Suprapubic skin (tissue), 4 donors: ENCODE data around the gene SLC34A1. TPM values are rescaled to one million over a fixed set of nuclear protein-coding genes. Genes with fewer than 3 reads are reported as not detected.
"Not testable (repeated sequence)": the region's sequence is repeated elsewhere in the genome, so short reads cannot be mapped to it uniquely, and the experiment has no call there.

ENCODE experiments used
- DNase-seq, 2 donors: peaks; one replicate each; pipeline ENCODE4 v3.0.0-alpha.2; 2019; ENCODE audit warnings: low spot score in 2 of 2
- H3K27ac ChIP-seq: fragments of 200-600 bp; sonication (generic); one replicate; pipeline ENCODE4 v1.5.1; 2019
- H3K27me3 ChIP-seq: fragments of 200-600 bp; sonication (generic); one replicate; pipeline ENCODE4 v1.5.1; 2019
- H3K36me3 ChIP-seq: fragments of 200-600 bp; sonication (generic); one replicate; pipeline ENCODE4 v1.5.1; 2019
- H3K4me1 ChIP-seq: fragments of 200-600 bp; sonication (generic); one replicate; pipeline ENCODE4 v1.5.1; 2019
- H3K4me3 ChIP-seq: fragments of 200-600 bp; sonication (generic); one replicate; pipeline ENCODE4 v1.5.1; 2019; ENCODE audit warnings: mild to moderate bottlenecking
- H3K9me3 ChIP-seq: fragments of 200-600 bp; sonication (generic); one replicate; pipeline ENCODE4 v1.5.1; 2019
- EP300 ChIP-seq: sonication (generic); formaldehyde crosslinking; IDR thresholded peaks from one replicate; pipeline ENCODE4 v1.6.1; 2017; ENCODE audit warnings: antibody characterized with exemption
- POLR2A ChIP-seq, 2 donors: fragments of 450-650 bp; IDR thresholded peaks; one replicate each; pipeline ENCODE4 v1.6.1; 2017; ENCODE audit warnings: antibody characterized with exemption in 2 of 2, mild to moderate bottlenecking in 2 of 2, moderate library complexity in 2 of 2
- POLR2AphosphoS5 ChIP-seq, 3 donors: sonication (generic); formaldehyde crosslinking; IDR thresholded peaks; one replicate each; pipeline ENCODE4 v1.6.1; 2017; ENCODE audit warnings: antibody characterized with exemption in 3 of 3
- WGBS: methylation state at CpG from one replicate; pipeline ENCODE4 v1.1.5; 2018; 5-methylcytosine and 5-hydroxymethylcytosine counted together
- total RNA-seq, 4 donors: library from RNA; depleted of rRNA; stranded (reverse); fragments of >200 nt; gene quantifications; one replicate each; pipeline ENCODE4 v1.1.0, GENCODE V29; 2016
- TF ChIP-seq, protein P1 (sequence below), 2 donors: fragments of 200-600 bp in 1 of 2; fragments of 450-650 bp in 1 of 2; sonication (generic) in 1 of 2; IDR thresholded peaks; one replicate each; pipeline ENCODE4 v1.5.1; 2016 to 2019; ENCODE audit warnings: antibody characterized with exemption in 2 of 2, mild to moderate bottlenecking in 1 of 2, moderate library complexity in 1 of 2

SLC34A1 gene
- total RNA-seq, 4 donors from 2014 or later = 0.29 TPM; not detected in 3

DNA sequence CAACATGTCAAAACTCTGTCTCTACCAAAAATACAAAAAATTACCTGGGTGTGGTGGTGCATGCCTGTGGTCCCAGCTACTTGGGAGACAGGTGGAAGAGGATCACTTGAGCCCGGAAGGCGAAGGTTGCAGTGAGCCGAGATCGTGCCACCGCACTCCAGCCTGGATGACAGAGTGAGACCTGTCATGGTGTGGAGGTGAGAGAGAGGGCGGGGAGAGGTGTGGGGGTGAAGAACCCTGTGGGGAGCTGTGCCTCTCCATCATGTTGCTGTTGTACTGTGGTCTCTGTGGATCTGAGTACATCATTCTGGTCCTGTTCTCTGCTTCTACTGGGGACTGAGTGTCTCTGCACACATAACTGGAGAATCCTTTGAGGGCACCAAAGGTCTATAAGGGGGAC lies 11.3 kb upstream of the SLC34A1 start:
- Histone ChIP-seq H3K36me3 (no peaks in the 10 kb centered on the region), H3K9me3 (no peaks in the 10 kb centered on the region), H3K4me1 (peaks cover 57% of the 10 kb centered on the region), H3K27me3 (no peaks in the 10 kb centered on the region), H3K4me3 (no peak overlapping the region), H3K27ac (peak overlapping the region; percentile 75)
- WGBS = 60% methylated on average over 6 of the region's 6 CpGs
- DNase-seq = no peak
- TF ChIP-seq POLR2AphosphoS5 (IDR thresholded peaks at IDR 0.05) = no peak
- TF ChIP-seq EP300 = no peak
- no peak for TF ChIP-seq POLR2A (IDR thresholded peaks at IDR 0.05)
- TF ChIP-seq, protein P1, sequence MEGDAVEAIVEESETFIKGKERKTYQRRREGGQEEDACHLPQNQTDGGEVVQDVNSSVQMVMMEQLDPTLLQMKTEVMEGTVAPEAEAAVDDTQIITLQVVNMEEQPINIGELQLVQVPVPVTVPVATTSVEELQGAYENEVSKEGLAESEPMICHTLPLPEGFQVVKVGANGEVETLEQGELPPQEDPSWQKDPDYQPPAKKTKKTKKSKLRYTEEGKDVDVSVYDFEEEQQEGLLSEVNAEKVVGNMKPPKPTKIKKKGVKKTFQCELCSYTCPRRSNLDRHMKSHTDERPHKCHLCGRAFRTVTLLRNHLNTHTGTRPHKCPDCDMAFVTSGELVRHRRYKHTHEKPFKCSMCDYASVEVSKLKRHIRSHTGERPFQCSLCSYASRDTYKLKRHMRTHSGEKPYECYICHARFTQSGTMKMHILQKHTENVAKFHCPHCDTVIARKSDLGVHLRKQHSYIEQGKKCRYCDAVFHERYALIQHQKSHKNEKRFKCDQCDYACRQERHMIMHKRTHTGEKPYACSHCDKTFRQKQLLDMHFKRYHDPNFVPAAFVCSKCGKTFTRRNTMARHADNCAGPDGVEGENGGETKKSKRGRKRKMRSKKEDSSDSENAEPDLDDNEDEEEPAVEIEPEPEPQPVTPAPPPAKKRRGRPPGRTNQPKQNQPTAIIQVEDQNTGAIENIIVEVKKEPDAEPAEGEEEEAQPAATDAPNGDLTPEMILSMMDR (IDR thresholded peaks at IDR 0.05) = no peak

DNA sequence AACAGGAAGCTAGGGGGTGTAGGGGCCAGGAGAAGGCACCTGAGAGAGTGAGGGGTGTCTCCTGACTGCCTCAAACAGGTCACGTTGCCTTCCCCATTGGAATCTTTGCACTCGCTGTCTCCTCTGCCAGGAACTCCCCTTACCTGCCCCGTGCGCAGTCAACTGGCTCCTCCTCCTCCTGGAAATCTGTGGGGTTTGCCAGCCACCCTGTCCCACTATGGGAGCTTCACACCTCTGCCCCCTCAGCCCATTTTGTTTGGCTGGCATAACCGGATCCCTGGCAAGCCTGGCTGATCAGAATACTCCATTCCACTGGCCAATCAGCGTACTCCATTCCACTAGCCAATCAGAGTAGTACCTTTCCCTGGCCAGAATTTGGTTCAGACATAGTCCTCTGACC lies 10.4 kb upstream of the SLC34A1 start:
- 55% methylated on average over 5 of the region's 6 CpGs for WGBS

DNA sequence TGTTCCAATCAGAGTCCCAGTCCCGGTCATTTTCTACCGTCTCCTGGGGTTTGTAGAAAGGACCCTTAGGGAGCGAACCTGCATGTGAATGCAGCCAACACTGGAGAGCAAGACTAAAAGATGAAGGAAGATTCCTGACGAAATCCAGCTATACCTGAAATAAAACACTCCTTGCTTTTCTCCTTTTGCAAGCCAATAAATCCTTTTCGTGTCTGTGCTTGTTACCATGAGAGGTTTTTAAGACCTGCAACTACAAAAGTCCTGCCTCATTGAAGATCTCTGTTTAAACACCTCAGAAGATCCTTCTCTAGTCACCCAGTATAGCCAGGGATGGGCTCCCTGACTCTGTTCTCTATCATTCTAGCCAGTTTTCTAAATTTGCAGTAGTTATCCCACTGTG lies 10.0 kb upstream of the SLC34A1 start:
- no peak overlapping the region for H3K4me3 ChIP-seq
- no peaks in the 10 kb centered on the region for H3K36me3 ChIP-seq
- H3K9me3 ChIP-seq = no peaks in the 10 kb centered on the region
- no peak for DNase-seq
- peak overlapping the region; percentile 75 for H3K27ac ChIP-seq
- no peaks in the 10 kb centered on the region for H3K27me3 ChIP-seq
- 46% methylated on average over 5 of the region's 5 CpGs for WGBS
- H3K4me1 ChIP-seq = peaks cover 45% of the 10 kb centered on the region
- TF ChIP-seq POLR2AphosphoS5 (IDR thresholded peaks at IDR 0.05) = no peak

More for the DNA sequence above, 10.4 kb upstream of the SLC34A1 start:
- Histone ChIP-seq H3K27me3 (no peaks in the 10 kb centered on the region), H3K9me3 (no peaks in the 10 kb centered on the region), H3K36me3 (no peaks in the 10 kb centered on the region), H3K4me1 (peaks cover 49% of the 10 kb centered on the region), H3K27ac (peak overlapping the region; percentile 75), H3K4me3 (no peak overlapping the region)
- TF ChIP-seq, protein P1 (IDR thresholded peaks at IDR 0.05) = no peak
- no peak for TF ChIP-seq EP300
- TF ChIP-seq POLR2A (IDR thresholded peaks at IDR 0.05) = no peak
- no peak for TF ChIP-seq POLR2AphosphoS5 (IDR thresholded peaks at IDR 0.05)
- DNase-seq = no peak

DNA sequence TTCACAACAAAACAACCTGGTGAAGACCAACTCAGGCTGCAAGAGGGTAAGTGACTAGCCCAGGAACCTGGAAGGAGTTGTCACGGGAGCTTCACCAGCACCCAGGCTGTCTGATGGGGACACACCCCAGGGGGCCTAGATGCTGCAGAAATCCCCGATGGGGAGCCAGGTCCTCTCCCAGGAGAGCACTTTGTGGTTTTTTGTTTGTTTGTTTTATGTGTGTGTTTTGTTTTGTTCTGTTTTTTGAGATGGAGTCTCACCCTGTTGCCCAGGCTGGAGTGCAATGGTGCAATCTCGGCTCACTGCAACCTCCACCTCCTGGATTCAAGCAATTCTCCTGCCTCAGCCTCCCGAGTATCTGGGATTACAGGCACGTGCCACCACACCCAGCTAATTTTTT lies 8.7 kb upstream of the SLC34A1 start:
- not testable (repeated sequence) for H3K9me3 ChIP-seq, DNase-seq, H3K36me3 ChIP-seq, H3K27ac ChIP-seq, H3K4me3 ChIP-seq, H3K27me3 ChIP-seq
- H3K4me1 ChIP-seq = peaks cover 32% of the 10 kb centered on the region
- WGBS = 82% methylated on average over 5 of the region's 5 CpGs

DNA sequence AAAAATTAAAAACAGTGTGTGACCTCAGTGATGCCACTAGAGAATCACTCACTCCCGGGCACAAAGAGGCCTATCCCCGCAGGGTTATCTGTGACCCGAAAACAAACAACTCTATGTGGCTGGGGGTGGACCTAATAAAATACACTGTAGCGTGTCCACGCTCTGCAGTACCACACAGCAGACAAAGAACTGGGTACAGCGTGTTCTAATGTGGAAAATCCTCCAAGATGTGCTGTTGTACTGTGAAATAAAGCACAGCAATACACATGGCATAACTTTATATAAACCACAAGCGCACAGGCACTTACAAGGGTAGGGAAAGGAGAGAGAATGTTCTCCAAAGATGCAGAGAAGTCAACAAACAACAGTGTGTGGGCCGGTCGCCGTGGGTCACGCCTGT lies 8.1 kb upstream of the SLC34A1 start:
- TF ChIP-seq, protein P1 (IDR thresholded peaks at IDR 0.05) = no peak
- TF ChIP-seq POLR2A (IDR thresholded peaks at IDR 0.05) = no peak
- no peak for TF ChIP-seq EP300
- TF ChIP-seq POLR2AphosphoS5 (IDR thresholded peaks at IDR 0.05) = no peak
- Histone ChIP-seq H3K27ac (no peak overlapping the region), H3K36me3 (no peaks in the 10 kb centered on the region), H3K27me3 (no peaks in the 10 kb centered on the region), H3K4me1 (peaks cover 28% of the 10 kb centered on the region), H3K9me3 (no peaks in the 10 kb centered on the region), H3K4me3 (no peak overlapping the region)
- 85% methylated on average over 11 of the region's 11 CpGs for WGBS
- DNase-seq = no peak

DNA sequence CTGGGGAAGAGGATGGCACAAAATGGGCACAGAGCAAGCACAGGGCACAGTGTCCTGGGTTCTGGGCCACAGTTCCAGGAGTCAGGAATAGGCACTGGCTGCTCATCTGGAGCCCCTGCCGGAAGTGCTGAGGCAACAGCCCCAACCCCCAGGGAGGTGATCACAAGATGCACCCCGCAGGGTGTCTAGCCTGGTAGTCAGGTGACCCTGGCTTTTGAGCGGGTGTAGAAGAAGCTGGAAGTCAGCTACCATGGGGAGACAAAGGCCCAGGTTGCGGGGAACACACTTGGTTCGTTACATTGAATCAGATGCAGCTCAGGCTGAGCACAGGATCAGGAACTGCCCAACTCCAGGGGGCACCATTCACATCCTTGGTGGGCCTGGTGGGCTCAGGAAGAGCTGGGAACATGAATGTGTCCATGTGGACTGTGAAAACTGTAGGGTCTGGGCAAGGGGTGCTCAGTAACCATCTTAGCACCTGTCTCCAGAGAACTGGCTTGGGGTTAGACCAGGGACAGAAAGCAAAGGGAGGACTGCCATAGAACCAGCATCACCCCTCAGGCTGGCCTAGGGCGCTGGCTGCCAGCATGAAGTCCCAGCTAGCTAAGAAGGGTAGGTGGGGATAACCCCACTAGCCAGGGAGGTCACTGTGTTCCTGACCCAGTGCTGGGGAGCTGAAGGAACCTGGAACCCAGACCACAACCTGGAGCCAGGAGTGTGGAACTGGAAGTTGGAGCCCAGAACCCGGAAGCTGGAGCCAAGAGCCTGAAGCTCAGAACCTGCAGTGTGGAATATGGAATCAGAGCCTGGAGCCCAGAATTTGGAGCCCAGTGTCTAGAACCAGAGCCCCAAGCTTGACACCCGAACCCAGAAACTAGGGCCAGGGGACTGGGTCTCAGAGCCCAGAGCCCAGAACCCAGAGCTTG lies 6.1 kb upstream of the SLC34A1 start:
- DNase-seq = no peak
- H3K4me1 ChIP-seq = peaks cover 16% of the 10 kb centered on the region

More for the DNA sequence above, 6.1 kb upstream of the SLC34A1 start:
- no peaks in the 10 kb centered on the region for H3K9me3 ChIP-seq
- no peak overlapping the region for H3K4me3 ChIP-seq
- TF ChIP-seq POLR2AphosphoS5 (IDR thresholded peaks at IDR 0.05) (no peak), POLR2A (IDR thresholded peaks at IDR 0.05) (no peak), EP300 (no peak)
- TF ChIP-seq, protein P1 (IDR thresholded peaks at IDR 0.05) = no peak
- no peak overlapping the region for H3K27ac ChIP-seq
- no peaks in the 10 kb centered on the region for H3K27me3 ChIP-seq
- 68% methylated on average over 3 of the region's 8 CpGs for WGBS
- no peaks in the 10 kb centered on the region for H3K36me3 ChIP-seq
